NCI-H2029 treated with DMSO at 0.1 percent for 48 hours (cell line): Measurements from ENCODE around the gene DKKL1.
"Not testable (repeated sequence)": the region's sequence is repeated elsewhere in the genome, so short reads cannot be mapped to it uniquely, and the experiment has no call there.

Experiments
- DNase-seq: peaks from one replicate; lab custom pipeline; 2025; lab: John Stamatoyannopoulos, UW

Gene DKKL1

DNA sequence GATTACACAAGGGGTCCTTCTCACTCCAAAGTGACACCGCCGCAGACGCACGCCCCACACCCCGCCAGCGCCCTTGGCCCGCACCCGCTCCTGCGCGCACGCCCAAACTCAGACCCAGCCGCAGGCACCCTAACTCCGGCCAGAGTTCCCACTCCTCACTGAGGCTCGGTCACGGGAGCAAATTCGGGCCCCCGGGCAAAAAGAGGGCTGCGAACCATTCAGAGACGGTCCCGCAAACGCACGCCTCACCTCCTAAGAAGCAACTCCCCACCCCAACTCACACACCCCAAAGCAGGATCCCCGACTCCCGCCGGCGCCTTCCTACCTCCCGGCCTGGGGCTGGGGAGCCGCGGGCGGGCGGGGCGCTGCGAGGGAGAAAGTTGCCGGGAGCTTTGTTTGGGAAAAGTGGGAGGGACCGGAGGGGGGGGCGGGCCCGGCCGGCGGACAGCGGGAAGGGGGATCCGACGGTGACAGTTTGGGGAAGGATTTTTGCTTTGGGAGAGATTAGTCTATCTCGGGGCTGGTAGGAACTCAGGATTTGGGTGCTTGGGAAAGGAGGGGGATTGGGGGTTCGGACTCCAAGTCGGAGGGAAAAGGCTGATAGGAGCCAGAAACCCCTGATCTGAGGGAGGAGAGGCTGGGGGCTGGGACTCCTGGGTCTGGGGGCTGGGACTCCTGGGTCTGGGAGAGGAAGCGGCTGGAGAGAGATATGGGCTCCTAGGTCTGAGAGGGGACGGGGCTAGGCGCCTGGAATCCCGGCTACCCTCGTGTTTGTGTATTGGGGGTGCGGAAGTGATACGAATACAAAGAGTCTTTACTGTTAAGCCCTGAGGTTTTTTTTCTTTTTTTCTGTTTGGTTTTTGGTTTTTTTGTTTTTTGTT is 1.4 kb upstream of the DKKL1 start, which contains the start of gene TEAD2:
Gene TEAD2, minus strand, starts transcription at position 369 of the 881 bp plus-strand sequence. CDS start 2,341 bp downstream, outside the sequence.
- DNase-seq = no peak

DNA sequence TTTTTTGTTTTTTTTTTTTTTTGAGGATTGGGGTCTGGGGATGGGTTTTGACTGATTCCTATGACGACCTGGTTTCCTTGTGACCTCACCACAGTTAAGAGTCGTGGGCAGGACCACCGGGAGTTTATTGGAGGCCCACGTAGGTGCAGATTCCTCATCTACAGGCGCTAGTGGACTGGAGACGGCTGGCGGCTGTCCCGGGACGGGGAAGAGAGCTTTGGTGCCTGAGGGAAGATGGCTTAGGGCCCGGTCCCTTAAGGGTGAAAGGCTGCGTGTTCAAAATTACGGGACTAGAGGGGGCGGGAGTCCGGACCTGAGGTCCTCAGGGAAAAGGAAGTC is 779 bp upstream of the DKKL1 start:
- DNase-seq = no peak

DNA sequence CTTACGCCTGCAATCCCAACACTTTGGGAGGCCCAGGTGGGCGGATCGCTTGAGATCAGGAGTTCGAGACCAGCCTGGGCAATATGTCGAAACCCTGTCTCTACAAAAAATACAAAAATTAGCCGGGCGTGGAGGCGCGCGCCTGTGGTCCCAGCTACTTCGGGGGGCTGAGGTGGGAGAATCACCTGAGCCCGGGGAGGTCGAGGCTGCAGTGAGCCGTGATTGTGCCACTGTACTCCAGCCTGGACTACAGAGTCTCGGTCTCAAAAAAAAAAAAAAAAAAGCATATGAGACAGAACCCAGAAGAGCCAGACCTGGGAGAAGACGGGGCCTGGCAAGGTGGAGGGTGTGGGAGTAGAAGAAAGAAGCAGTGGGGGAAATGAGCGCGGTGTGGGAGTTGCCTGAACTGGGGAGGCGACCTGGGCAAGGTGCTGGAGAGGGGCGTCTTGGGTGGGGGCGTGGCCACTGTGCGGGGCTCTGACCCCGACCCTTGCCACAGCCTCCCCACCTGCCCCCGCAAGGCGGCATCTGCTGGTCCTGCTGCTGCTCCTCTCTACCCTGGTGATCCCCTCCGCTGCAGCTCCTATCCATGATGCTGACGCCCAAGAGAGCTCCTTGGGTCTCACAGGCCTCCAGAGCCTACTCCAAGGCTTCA is 533 bp downstream of the DKKL1 start:
- no peak for DNase-seq

DNA sequence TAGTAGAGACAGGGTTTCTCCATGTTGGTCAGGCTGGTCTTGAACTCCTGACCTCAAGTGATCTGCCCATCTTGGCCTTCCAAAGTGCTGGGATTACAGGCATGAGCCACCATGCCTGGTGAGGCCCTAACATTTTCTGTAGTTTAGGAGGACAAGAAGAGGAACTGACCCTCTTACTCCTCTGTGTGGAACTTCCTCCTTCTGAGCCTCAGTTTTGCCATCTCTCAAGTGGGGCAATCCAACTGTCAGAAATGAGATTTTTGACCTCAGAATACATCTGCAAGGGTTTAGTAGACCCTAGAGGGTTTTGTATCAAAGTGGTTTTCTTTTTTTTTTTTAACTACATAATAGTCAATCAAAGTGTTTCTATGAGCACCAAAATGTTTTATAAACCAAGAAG is 2.4 kb downstream of the DKKL1 start:
- no peak for DNase-seq

DNA sequence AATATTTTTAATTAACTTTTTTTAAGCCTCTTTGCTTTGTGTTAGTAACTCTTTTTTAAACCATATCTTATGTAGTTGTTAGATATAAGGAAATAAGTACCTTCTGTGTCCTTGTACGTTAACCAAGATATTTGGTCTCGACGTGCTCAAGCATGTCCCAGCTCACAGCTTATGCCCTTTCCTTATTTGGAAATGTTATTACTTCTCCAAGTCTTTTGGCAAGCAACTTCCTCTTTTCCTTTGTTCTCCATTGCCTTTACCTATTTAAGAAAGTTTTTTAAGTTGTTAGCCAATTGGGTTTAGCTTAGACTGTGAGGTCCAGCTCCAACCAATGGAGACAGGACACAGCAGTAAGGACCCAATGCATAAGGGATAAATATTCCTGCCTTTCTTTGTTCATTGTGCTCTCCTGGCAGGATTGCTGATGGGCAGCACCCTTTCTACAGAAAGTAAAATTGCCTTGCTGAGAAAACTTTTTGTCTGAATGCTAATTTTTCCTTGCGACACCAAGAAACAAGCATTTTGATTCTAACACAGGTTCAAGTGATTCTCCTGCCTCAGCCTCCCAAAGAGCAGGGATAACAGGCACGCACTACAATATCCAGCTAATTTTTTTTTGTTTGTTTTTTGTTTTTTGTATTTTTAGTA is 5.2 kb downstream of the DKKL1 start:
- no peak for DNase-seq

DNA sequence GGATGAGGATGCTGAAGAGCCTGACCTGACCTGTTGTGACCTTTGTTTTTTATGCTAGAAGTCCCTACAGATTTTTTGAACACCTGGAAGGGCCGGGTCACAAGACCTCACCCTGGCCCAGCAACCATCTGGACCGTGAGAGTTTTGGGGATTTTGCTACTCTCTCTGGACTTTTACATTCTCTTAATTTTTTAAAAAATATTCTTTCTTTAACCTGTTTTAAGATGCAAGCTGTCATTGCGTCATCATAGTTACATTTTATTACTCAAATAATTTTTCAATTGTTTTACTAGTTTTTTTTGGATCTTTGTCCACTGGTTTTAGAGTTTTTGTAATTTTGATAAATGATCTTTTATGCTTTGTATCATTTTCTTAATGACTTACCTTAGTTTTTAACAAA is 7.5 kb downstream of the DKKL1 start:
- no peak for DNase-seq

DNA sequence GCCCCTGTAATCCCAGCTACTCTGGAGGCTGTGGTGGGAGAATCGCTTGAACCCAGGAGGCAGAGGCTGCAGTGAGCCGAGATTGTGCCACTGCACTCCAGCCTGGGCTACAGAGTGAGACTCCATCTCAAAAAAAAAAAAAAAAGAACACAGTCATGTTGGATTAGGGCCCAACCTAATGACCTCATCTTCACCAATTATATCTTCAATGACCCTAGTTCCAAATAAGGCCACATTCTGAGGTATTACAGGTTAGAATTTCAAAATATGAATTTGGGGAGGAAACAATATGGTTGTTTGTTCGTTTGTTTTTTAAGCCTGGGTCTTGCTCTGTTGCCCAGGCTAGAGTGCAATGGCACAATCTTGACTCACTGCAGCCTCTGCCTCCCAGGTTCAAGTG is 9.5 kb downstream of the DKKL1 start:
- DNase-seq = not testable (repeated sequence)

DNA sequence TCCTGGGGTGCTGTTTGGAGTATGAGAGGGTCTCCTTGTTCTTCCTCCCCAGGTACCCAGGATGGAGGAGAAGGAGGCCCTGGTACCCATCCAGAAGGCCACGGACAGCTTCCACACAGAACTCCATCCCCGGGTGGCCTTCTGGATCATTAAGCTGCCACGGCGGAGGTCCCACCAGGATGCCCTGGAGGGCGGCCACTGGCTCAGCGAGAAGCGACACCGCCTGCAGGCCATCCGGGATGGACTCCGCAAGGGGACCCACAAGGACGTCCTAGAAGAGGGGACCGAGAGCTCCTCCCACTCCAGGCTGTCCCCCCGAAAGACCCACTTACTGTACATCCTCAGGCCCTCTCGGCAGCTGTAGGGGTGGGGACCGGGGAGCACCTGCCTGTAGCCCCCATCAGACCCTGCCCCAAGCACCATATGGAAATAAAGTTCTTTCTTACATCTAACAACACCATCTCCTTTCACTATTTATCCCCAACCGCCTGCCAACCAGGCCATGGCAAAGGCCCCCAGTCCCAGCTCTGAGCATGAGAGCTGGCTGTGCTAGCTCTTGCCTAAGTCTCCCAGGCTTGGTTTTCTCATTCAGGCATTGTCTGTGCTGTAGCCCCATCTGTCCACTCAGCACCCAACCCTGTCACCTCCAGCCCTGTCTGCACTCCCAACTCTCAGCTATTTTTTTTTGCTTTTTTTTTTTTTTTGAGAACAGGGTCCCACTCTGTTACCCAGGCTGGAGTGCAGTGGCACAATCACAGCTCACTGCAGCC is 11.2 kb downstream of the DKKL1 start:
- no peak for DNase-seq

DNA sequence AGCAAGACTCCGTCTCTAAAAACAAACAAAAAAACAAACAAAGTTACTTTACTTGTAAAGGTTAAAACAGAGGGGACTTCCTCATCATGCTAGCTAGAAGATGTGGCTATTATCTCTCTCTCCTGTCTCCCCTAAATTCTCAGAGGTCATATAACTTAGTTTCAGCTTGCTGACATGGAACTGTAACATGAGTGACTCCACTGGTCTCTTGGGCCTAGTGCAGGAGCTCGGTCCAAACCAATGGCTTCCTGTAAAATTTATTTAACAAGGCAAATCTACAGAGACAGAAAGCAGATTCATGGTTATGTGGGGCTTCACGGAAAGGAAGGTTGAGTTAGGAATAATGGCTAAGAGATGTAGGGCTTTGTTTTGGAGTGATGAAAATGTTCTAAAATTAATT is 14.8 kb downstream of the DKKL1 start:
- no peak for DNase-seq

DNA sequence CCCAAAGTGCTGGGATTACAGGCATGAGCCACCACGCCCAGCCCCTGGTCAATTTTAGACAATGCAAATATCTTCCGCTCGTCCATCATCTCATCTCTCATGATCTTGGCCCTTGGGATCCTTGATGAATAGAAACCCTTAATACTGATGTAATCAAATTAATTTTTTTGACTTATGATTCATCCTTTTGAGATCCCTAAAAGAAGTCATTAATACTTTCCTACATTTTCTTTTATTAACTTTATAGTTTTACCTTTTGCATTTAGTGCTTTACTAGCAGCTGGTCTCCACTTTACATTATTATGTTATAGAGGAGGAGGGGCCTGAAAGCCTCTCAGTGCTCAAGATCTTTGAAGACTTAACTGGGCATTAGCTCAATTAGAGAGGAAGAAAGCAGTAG is 16.7 kb downstream of the DKKL1 start:
- no peak for DNase-seq

DNA sequence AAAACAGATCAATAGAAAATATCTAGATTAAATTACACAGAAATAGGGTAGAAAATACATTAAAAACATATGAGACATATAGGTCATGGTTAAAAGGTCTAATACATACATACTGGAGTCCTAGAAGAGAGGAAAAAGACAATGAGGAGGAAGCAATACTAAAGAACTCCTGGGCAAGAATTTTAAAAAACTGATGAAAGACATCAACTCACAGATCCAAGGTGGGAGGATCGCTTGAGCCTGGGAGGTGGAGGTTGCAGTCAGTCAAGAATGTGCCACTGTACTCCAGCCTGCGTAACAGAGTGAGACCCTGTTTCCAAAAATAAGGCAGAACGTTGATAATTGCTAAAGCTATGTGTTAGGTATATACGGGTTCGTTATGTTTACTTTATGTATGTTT is 19.0 kb downstream of the DKKL1 start:
- no peak for DNase-seq

DNA sequence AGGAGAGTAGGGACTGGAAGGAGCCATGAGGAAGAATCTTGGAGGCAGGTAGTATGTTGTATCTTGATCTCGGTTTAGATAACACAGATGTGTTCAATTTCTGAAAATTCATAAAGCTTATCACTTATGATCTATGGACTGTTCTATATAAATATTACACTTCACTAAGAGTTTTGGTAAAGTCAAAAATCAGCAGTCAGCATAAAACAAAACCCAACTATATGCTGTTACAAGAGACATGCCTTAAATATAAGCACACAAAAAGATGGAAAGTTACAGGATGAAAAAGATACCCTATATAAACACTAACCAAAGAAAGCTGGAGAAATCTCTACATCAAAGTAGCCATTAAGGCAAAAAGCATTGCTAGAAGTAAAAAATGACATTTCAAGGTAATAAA is 19.9 kb downstream of the DKKL1 start:
- no peak for DNase-seq

DNA sequence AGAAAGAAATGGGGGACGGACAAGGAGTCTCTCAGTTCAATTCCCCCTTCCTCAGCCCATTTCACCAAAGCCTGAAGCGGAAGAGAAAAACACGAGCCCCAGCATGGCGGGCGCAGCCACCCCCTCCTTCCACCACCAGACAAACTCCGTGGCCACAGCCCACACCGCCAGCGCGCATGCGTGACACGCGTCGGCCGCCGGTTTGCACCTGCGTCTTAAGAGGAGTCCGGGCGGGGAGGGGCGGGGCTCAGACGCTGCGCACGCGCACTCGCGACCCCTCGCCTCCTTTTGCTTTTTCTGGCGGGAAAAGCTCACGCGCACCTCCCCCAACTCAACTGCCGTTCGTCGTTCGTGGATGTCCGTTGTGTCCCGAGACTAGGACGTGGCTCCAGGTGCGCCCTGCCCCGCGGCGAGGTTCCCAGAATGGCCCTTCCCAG is 24.3 kb downstream of the DKKL1 start, which contains the start of gene KASH5:
Gene KASH5, plus strand, starts transcription at position 314 of the 437 bp plus-strand sequence. CDS start 2,635 bp downstream, outside the sequence.
- peak; percentile 31 for DNase-seq

DNA sequence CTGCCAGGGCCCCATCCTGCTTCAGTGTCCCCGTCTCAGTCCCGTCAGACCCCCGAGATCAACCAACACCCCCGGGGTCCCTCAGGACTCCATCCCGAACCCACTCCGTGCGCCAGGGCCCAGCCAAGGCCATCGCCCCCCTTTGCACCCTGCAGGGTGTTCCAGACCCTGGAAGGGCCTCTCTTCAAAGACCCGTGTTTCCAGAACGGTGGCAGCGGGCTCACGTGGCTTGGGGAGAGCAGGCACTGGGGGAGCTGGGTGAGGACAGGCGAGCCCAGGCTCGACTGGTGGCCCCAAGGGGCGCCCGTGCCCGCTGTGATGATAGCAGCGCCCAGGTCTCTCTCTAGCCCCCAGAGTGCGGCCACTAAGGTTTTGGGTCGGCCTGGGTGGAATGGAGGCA is 25.7 kb downstream of the DKKL1 start:
- no peak for DNase-seq

DNA sequence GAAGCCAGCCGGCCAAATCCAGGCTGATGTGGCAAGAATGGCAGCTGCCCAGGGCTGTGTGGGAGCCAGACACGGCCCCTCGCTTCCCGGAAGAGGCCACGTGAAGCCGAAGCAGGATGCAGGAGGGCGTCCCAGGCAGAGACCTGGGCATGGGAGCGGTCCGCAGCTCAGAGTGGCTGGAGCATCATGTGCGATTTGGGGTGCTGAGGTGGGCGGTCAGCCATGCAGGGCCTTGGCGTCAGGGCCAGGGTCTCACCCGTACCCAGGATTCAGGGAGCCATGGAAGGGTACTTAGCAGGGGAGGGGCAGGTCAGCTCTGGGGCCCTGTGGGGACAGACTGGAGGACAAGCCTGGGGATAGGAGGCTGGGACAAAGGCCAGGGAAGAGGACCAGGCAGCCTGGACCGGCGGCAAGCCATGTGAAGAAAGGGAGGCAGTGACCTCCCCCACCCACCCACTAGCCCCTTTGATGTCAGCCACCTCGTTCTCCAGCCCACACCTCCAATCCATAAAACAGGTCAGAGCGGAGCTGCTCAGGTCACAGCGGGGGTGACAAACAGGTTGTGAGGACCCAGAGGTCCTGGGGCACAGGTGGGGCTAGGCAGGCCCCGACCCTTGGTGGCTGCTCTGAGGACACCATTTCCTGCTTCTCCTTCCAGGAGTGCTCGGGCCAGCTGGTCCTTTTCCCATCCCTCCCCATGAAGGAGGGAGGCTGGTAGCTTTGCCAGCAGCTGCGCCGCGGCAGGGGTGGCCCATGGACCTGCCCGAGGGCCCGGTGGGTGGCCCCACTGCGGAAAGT is 26.7 kb downstream of the DKKL1 start:
- DNase-seq = no peak

DNA sequence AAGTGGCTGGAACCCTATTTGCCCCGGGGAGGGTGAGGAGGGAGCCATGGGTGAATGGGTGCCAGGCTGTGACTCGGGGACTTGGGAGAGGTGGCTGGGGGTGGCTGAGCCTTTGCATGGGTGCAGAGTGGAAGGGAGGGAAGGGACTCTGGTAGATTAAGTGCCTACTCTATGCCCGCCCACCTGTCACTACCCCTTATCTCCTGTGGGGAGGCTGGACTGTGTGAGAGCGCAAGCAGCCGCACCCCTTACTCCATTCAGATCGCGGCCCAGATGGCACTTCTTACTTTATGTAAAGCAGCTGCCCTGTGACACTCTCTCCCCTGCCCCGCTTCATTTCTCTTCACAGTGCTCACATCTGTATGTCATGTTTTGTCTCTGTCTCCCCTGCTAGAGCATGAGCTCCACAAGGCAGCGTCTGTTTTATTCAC is 27.3 kb downstream of the DKKL1 start:
- DNase-seq = no peak

DNA sequence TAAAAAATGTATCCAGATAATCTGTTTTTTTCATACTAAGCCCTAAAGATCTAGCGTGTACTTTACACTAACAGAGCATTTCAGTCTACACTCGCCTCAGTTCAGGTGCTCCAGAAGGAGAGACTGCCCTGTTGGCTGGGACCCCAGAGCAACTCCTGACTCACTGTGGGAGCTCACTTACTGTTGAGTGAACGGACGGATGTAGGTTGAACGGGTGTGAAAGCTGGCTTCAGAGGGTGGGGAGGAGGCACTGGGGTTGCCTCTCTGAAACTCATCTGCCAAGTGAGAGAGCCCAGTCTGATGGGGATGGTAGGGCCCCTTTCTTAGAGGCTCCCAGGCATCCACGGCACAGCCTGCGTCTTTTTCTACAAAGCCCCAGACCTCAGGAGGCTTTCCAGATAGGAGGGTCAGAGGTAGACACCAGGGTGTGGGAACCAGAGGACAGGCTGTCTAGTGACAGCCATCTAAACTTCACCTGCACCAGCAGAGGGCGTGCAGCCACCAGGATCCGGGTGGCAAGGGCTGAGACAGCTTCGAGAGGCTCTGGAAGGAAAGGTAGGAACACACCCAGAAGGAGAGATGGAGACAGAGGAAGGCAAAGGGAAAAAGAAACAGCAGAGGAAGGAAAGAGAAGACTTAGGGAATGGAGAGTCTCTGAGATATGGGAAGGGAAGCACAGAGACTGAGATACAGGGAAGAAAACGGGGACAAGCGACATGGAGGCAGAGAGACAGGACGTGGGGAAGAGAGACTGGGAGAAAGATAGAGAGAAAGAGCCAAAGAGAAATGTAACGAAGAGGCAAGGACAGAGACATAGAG is 28.1 kb downstream of the DKKL1 start:
- peak; percentile 81 for DNase-seq

DNA sequence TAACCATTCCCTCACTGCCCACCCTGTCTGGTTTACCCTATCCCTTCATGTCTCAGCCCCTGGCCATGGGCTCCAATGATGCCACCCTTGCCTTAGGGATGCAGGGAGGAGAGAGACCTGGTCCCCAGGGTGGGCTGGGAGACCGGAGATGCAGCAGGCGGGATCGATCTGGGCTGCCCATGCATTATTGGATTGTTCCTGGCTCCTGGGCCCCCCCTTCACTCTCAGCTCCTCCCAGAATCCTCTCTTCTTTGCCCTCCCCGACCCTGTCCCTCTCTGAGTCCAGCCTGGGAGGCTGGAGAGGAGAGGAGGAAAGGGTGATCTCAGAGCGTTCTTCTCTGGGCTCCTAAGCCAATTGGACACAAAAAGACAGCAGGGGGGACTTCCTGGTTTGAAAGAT is 30.2 kb downstream of the DKKL1 start:
- DNase-seq = no peak

DNA sequence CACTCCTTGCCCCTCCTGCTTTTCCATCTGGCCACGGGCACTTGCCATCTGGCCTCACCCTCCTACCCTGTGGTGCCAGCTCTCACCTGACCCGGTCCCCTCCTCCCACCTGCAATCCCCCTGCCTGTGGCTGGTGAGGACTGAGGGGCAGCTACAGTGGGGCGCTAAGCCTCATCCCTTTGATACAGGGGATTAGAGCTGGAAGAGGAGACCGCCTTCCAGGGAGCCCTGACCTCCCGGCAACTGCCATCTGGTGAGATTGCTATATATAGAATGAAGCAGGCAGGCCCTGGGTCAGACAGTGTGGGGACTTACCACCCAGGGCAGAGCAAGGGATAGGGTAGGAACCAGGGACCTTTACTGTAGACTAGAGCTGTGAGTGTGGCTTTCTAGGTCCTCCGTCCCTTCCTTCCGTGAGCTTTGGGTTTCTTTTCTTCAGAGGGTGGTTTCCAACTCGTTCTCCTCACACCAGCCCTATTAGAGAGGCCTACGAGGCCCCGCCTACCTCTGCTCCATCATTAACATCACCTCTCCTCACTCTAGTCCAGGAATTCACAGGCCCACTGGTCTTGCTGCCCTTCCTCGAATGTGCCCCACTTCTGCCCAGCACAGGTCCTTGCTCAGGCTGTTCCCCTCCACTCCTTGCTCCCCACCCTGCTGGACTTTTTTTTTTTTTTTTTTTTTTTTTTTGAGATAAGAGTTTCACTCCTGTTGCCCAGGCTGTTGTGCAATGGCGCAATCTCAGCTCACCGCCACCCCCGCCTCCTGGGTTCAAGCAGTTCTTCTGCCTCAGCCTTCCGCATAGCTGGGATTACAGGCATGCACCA is 32.1 kb downstream of the DKKL1 start:
- no peak for DNase-seq
